ENCODE measurements around the gene PACS2.

PACS2 gene

GRCh38 chr14:105446971-105447370 is 132.4 kb downstream of the PACS2 start:
- FAIRE-seq = no peak
